ENCODE measurements around the gene STOML1.

- TF ChIP-seq, protein P1, sequence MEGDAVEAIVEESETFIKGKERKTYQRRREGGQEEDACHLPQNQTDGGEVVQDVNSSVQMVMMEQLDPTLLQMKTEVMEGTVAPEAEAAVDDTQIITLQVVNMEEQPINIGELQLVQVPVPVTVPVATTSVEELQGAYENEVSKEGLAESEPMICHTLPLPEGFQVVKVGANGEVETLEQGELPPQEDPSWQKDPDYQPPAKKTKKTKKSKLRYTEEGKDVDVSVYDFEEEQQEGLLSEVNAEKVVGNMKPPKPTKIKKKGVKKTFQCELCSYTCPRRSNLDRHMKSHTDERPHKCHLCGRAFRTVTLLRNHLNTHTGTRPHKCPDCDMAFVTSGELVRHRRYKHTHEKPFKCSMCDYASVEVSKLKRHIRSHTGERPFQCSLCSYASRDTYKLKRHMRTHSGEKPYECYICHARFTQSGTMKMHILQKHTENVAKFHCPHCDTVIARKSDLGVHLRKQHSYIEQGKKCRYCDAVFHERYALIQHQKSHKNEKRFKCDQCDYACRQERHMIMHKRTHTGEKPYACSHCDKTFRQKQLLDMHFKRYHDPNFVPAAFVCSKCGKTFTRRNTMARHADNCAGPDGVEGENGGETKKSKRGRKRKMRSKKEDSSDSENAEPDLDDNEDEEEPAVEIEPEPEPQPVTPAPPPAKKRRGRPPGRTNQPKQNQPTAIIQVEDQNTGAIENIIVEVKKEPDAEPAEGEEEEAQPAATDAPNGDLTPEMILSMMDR (conservative IDR thresholded peaks at IDR 0.05; ENCODE audit: low read length), result no peak
- no peak for TF ChIP-seq EZH2phosphoT487 (IDR thresholded peaks at IDR 0.05; ENCODE audit: borderline replicate concordance, low read depth, low read length)
Measured at GRCh38 chr15:73936588-73937290, 55.4 kb downstream of the STOML1 start.

Measured in OCI-LY7 (cell line).